ENCODE measurements around the gene OSM. TPM values are rescaled to one million over a fixed set of nuclear protein-coding genes. Genes with fewer than 3 reads are reported as not detected.

OSM gene
- total RNA-seq, 2 experiments from 2014 or later = 74.7 to 80.5 TPM

- Mint-ChIP-seq H3K27ac (peak overlapping the region; percentile 94), H3K27me3 (no peaks in the 10 kb centered on the region)
These were observed 28.9 kb upstream of the OSM start for GRCh38 chr22:30295576-30295975.

GRCh38 chr22:30294830-30295229 is 28.2 kb upstream of the OSM start:
- Mint-ChIP-seq H3K9me3 (no peaks in the 10 kb centered on the region), H3K4me1 (peaks cover 59% of the 10 kb centered on the region), H3K27me3 (no peaks in the 10 kb centered on the region), H3K36me3 (ENCODE audit: low read depth) (peaks cover 58% of the 10 kb centered on the region), H3K4me3 (no peak overlapping the region), H3K27ac (no peak overlapping the region)
- ChIA-PET POLR2A (interaction anchor here (1.2 kb wide), 1 partner anchor 48 kb away, joined by 3 read pairs; the partner anchor contains the start of gene LIF), CTCF (interaction anchor here (0.6 to 10.5 kb wide), 3 partner anchors 8 to 148 kb away, joined by 3 to 138 read pairs (median 9); no protein-coding TSS in a partner anchor)
- DNase-seq = no peak

More at GRCh38 chr22:30295576-30295975, 28.9 kb upstream of the OSM start:
- ChIA-PET POLR2A (no interaction called here), CTCF (interaction anchor here (0.6 to 15.7 kb wide), 5 partner anchors 6 to 149 kb away, joined by 3 to 138 read pairs (median 3); partner anchors contain the start of genes CASTOR1 and RNF215)
- H3K36me3 Mint-ChIP-seq (ENCODE audit: low read depth) = peaks cover 65% of the 10 kb centered on the region
- peaks cover 54% of the 10 kb centered on the region for H3K4me1 Mint-ChIP-seq
- no peaks in the 10 kb centered on the region for H3K9me3 Mint-ChIP-seq
- no peak for DNase-seq
- H3K4me3 Mint-ChIP-seq = no peak overlapping the region

GRCh38 chr22:30294066-30294465 is 27.4 kb upstream of the OSM start:
- no peak for DNase-seq
- Mint-ChIP-seq H3K36me3 (ENCODE audit: low read depth) (peaks cover 51% of the 10 kb centered on the region), H3K4me1 (peaks cover 59% of the 10 kb centered on the region), H3K27ac (peak overlapping the region; percentile 21), H3K4me3 (no peak overlapping the region), H3K9me3 (no peaks in the 10 kb centered on the region), H3K27me3 (no peaks in the 10 kb centered on the region)
- CTCF ChIA-PET = interaction anchor here (0.9 to 10.5 kb wide), 5 partner anchors 9 to 189 kb away, joined by 3 to 138 read pairs (median 3); partner anchors contain the start of gene RNF215
- POLR2A ChIA-PET = interaction anchor here (1.2 kb wide), 1 partner anchor 47 kb away, joined by 3 read pairs; the partner anchor contains the start of gene LIF

- Mint-ChIP-seq H3K36me3 (ENCODE audit: low read depth) (peaks cover 42% of the 10 kb centered on the region), H3K27ac (no peak overlapping the region), H3K4me3 (no peak overlapping the region), H3K9me3 (no peaks in the 10 kb centered on the region), H3K4me1 (peaks cover 57% of the 10 kb centered on the region), H3K27me3 (no peaks in the 10 kb centered on the region)
- POLR2A ChIA-PET = no interaction called here
- CTCF ChIA-PET = interaction anchor here (1.5 to 10.5 kb wide), 3 partner anchors 10 to 188 kb away, joined by 3 to 138 read pairs (median 9); no protein-coding TSS in a partner anchor
- no peak for DNase-seq
These were observed 26.4 kb upstream of the OSM start for GRCh38 chr22:30293026-30293425.

- H3K27me3 Mint-ChIP-seq = no peaks in the 10 kb centered on the region
- no peaks in the 10 kb centered on the region for H3K9me3 Mint-ChIP-seq
- no peak overlapping the region for H3K4me3 Mint-ChIP-seq
- peaks cover 35% of the 10 kb centered on the region for H3K36me3 Mint-ChIP-seq (ENCODE audit: low read depth)
- ChIA-PET CTCF (interaction anchor here (1.5 to 10.5 kb wide), 5 partner anchors 11 to 187 kb away, joined by 3 to 138 read pairs (median 6); no protein-coding TSS in a partner anchor), POLR2A (interaction anchor here (0.6 kb wide), 1 partner anchor 107 kb away, joined by 6 read pairs; no protein-coding TSS in a partner anchor)
- no peak overlapping the region for H3K27ac Mint-ChIP-seq
- peaks cover 57% of the 10 kb centered on the region for H3K4me1 Mint-ChIP-seq
- no peak for DNase-seq
These were observed 25.7 kb upstream of the OSM start for GRCh38 chr22:30292069-30292970.

- Mint-ChIP-seq H3K4me1 (peaks cover 55% of the 10 kb centered on the region), H3K4me3 (no peak overlapping the region), H3K27me3 (no peaks in the 10 kb centered on the region), H3K27ac (peak overlapping the region; percentile 86), H3K9me3 (no peaks in the 10 kb centered on the region), H3K36me3 (ENCODE audit: low read depth) (peaks cover 29% of the 10 kb centered on the region)
- ChIA-PET CTCF (interaction anchor here (0.5 to 10.5 kb wide), 14 partner anchors 12 to 497 kb away, joined by 3 to 138 read pairs (median 6); partner anchors contain the start of gene RNF215), POLR2A (no interaction called here)
- DNase-seq = no peak
These were observed 24.6 kb upstream of the OSM start for GRCh38 chr22:30291058-30291892.

- Mint-ChIP-seq H3K4me3 (peak overlapping the region; percentile 80), H3K4me1 (peaks cover 52% of the 10 kb centered on the region), H3K27me3 (no peaks in the 10 kb centered on the region), H3K27ac (peak overlapping the region; percentile 86), H3K9me3 (no peaks in the 10 kb centered on the region), H3K36me3 (ENCODE audit: low read depth) (peaks cover 26% of the 10 kb centered on the region)
- POLR2A ChIA-PET = interaction anchor here (1.0 to 1.1 kb wide), 2 partner anchors 12 to 57 kb away, joined by 4 read pairs; no protein-coding TSS in a partner anchor
- DNase-seq = no peak
- CTCF ChIA-PET = interaction anchor here (0.5 to 10.5 kb wide), 18 partner anchors 12 to 186 kb away, joined by 3 to 138 read pairs (median 4); partner anchors contain the start of gene RNF215
These were observed 23.8 kb upstream of the OSM start for GRCh38 chr22:30290342-30291057.

- no peaks in the 10 kb centered on the region for H3K27me3 Mint-ChIP-seq
- H3K9me3 Mint-ChIP-seq = no peaks in the 10 kb centered on the region
- no peak for DNase-seq
- H3K27ac Mint-ChIP-seq = peak overlapping the region; percentile 86
- H3K36me3 Mint-ChIP-seq (ENCODE audit: low read depth) = peaks cover 26% of the 10 kb centered on the region
- peak overlapping the region; percentile 80 for H3K4me3 Mint-ChIP-seq
- CTCF ChIA-PET = interaction anchor here (1.0 to 10.5 kb wide), 10 partner anchors 12 to 186 kb away, joined by 3 to 138 read pairs (median 36); partner anchors contain the start of gene RNF215
- POLR2A ChIA-PET = interaction anchor here (1.0 to 1.1 kb wide), 2 partner anchors 12 to 58 kb away, joined by 4 read pairs; no protein-coding TSS in a partner anchor
- peaks cover 57% of the 10 kb centered on the region for H3K4me1 Mint-ChIP-seq
These were observed 23.3 kb upstream of the OSM start for GRCh38 chr22:30289980-30290313.

GRCh38 chr22:30289141-30289979 is 22.7 kb upstream of the OSM start, which contains the start of gene CASTOR1:
Gene CASTOR1, minus strand, starts transcription at chr22:30289505. Its CDS starts 8 bp downstream, at chr22:30289497.
- peak; percentile 94 for DNase-seq
- Mint-ChIP-seq H3K4me1 (peaks cover 63% of the 10 kb centered on the region), H3K9me3 (no peaks in the 10 kb centered on the region), H3K4me3 (peak within 1 kb of the TSS; percentile 80), H3K27ac (peak within 1 kb of the TSS; percentile 86), H3K36me3 (ENCODE audit: low read depth) (peaks cover 25% of the 10 kb centered on the region), H3K27me3 (no peaks in the 10 kb centered on the region)
- ChIA-PET CTCF (interaction anchor here (0.6 to 10.5 kb wide), 25 partner anchors 11 to 185 kb away, joined by 3 to 138 read pairs (median 9); partner anchors contain the start of genes CCDC157, RNF215, SEC14L2 and SF3A1), POLR2A (interaction anchor here (1.0 to 1.1 kb wide), 3 partner anchors 13 to 59 kb away, joined by 4 to 6 read pairs (median 4); no protein-coding TSS in a partner anchor)

- H3K9me3 Mint-ChIP-seq = no peaks in the 10 kb centered on the region
- H3K27ac Mint-ChIP-seq = peak overlapping the region; percentile 78
- ChIA-PET CTCF (interaction anchor here (0.6 to 10.5 kb wide), 48 partner anchors 10 to 212 kb away, joined by 3 to 138 read pairs (median 7); partner anchors contain the start of genes CCDC157, RNF215, SEC14L2 and SF3A1), POLR2A (interaction anchor here (1.0 to 1.1 kb wide), 2 partner anchors 16 to 38 kb away, joined by 3 to 6 read pairs; partner anchors contain the start of gene TBC1D10A)
- H3K4me1 Mint-ChIP-seq = peaks cover 69% of the 10 kb centered on the region
- peak overlapping the region; percentile 80 for H3K4me3 Mint-ChIP-seq
- no peaks in the 10 kb centered on the region for H3K27me3 Mint-ChIP-seq
- DNase-seq = no peak
- peaks cover 18% of the 10 kb centered on the region for H3K36me3 Mint-ChIP-seq (ENCODE audit: low read depth)
These were observed 21.9 kb upstream of the OSM start for GRCh38 chr22:30288419-30289140.

All from activated CD4-positive, alpha-beta T cell treated with anti-CD3 and anti-CD28 coated beads, Interleukin-2, amount 10 ng/mL, durations not matched to agents 7 days and 5 days (primary cell).